GM12874 (cell line): ENCODE data around the gene LST1.

Experiments used
- CTCF ChIP-seq: IDR thresholded peaks from 2 replicates; pipeline ENCODE4 v1.5.1; 2011; ENCODE audit warnings: low read depth, mild to moderate bottlenecking, control low read depth, low read length, moderate library complexity; ENCODE audit not compliant: insufficient read depth

Gene LST1

GRCh38 chr6:31609519-31610406, 23.7 kb downstream of the LST1 start:
- TF ChIP-seq CTCF, result no peak

- TF ChIP-seq CTCF, result no peak
Observed at GRCh38 chr6:31610968-31611367, 24.9 kb downstream of the LST1 start.

DNA sequence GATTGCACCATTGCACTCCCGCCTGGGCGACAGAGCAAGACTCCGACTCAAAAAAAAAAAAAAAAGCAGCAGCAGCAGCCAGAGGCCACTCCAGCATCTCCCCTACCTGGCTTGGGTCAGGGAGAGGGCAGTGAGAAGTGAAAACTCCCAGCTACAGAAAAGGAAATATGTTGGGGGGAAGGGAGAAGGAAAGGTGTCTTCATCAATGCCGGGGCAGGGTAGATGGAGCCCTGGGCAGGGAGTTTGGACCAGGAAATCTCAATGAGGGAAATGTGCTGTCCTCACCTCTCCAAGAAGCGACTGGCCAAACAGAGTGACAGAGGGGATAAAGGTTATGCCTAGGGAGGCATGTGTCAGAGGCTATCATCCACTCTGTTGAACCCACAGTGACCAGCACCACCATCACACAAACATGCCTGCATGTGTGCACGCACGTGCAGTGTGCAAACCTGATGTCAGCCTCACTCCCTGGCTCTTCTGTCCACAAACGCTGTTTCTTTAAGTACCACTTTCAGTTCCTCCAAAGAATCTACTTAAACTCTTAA, 28.1 kb downstream of the LST1 start:
- TF ChIP-seq CTCF, result no peak

GRCh38 chr6:31614684-31615578, 28.9 kb downstream of the LST1 start, which contains the start of gene AIF1:
AIF1 (plus strand) TSS chr6:31615234; CDS start chr6:31615330, 96 bp downstream.
- no peak for TF ChIP-seq CTCF

DNA sequence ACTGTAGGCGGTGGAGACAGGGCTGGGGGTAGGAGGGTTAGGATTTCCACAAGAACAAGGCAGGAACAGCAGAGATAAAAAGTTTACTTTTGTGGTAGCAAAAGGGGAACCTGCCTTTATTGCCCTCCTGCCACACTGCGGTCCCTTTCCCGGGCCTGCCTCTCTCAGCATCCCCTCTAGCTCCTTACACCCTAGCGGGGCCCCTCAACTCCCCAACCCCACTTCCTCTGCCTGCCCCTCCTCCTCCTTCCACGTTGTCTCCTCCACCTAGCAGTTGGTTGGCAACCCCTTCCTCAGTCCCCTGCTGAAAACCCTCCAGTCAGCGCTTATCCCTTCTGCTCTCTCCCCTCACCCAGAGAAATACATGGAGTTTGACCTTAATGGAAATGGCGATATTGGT, 29.7 kb downstream of the LST1 start:
- no peak for TF ChIP-seq CTCF

DNA sequence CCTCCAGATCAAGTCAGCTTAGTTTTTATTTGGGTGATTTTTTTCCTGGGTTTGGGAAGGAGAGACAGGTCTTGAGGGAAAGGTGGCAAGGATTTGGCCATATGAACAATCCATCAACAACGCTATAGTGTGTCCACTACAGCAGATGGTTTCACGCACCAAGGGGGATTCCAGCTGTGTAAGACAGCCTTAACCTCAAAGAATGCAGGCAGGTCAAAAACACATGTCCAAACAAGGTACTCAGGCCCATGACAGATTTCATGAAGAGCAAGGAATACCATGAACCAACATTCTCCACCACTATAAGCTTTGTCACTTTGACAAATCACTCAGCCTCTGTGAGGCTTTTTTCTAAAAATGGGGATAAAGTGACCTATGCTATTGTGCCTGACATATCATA, 30.9 kb downstream of the LST1 start:
- TF ChIP-seq CTCF, result no peak
